Astrocyte of the cerebellum (primary cell): ENCODE data around the gene ZW10.
"Not testable (repeated sequence)": the region's sequence is repeated elsewhere in the genome, so short reads cannot be mapped to it uniquely, and the experiment has no call there.

ENCODE experiments used
- DNase-seq: peaks from one replicate; pipeline ENCODE4 v3.0.0-alpha.2; 2011; ENCODE audit warnings: low read depth
- H3K4me3 ChIP-seq: 2 replicates; pipeline ENCODE4 v1.5.1; 2011; ENCODE audit warnings: mild to moderate bottlenecking, low read depth, low read length, moderate library complexity
- in situ Hi-C: cut with HindIII; loops from 2 replicates; pipeline ENCODE4 v1.10.0; 2017; ENCODE audit warnings: low sequenced_read_pairs
- TF ChIP-seq, protein P1 (sequence below): IDR thresholded peaks from 2 replicates; pipeline ENCODE4 v1.5.1; 2012; ENCODE audit warnings: low read length, low read depth, moderate library complexity, mild to moderate bottlenecking; ENCODE audit errors: missing control alignments

The ZW10 gene

DNA sequence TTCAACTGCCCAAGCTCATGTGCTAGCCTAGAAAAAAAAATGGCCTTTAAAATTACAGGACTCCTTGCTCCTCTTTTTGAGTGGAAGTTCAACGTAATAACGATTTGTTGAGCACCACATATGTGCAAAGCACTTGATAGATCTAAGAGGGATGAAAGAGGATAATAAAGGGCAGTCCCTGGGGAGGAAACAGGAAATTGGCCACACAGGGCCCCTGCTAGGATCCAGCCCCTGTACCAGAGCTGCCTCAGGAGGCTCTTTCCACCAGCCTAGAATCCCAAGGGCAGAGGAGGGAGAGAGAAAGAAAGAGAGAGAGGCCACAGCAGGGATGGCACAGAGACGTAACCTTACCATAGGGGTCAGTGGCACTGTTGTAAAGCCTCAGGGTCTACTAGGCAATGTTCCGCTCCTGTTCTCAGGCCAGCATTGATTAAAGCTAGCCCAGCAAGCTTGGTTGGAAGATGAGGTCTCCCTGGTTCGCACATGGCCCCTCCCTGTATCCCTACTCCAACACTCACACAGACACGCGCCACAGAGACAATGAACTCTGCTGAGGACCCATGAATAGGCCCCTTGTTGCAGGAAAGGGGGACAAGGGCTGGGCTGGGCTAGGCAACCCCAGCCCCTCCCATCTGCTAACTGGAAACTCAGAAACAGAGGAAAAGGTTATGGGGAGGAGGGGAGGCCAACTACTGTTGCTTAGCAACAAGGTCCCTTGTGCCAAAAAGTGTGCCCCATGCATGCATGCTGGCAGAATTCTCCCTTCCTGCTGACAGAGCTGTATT is 67.4 kb downstream of the ZW10 start, which contains the start of gene TMPRSS5:
TMPRSS5 (minus strand) TSS at position 438 of the 785 bp plus-strand sequence; CDS start at position 354, 84 bp downstream.
- no peak for DNase-seq
- no peak within 1 kb of the TSS for H3K4me3 ChIP-seq
- TF ChIP-seq, protein P1, sequence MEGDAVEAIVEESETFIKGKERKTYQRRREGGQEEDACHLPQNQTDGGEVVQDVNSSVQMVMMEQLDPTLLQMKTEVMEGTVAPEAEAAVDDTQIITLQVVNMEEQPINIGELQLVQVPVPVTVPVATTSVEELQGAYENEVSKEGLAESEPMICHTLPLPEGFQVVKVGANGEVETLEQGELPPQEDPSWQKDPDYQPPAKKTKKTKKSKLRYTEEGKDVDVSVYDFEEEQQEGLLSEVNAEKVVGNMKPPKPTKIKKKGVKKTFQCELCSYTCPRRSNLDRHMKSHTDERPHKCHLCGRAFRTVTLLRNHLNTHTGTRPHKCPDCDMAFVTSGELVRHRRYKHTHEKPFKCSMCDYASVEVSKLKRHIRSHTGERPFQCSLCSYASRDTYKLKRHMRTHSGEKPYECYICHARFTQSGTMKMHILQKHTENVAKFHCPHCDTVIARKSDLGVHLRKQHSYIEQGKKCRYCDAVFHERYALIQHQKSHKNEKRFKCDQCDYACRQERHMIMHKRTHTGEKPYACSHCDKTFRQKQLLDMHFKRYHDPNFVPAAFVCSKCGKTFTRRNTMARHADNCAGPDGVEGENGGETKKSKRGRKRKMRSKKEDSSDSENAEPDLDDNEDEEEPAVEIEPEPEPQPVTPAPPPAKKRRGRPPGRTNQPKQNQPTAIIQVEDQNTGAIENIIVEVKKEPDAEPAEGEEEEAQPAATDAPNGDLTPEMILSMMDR, result no peak
- in situ Hi-C loops, result loop anchor here (5.0 kb wide), 1 partner anchor 99 kb away; no protein-coding TSS in a partner anchor

DNA sequence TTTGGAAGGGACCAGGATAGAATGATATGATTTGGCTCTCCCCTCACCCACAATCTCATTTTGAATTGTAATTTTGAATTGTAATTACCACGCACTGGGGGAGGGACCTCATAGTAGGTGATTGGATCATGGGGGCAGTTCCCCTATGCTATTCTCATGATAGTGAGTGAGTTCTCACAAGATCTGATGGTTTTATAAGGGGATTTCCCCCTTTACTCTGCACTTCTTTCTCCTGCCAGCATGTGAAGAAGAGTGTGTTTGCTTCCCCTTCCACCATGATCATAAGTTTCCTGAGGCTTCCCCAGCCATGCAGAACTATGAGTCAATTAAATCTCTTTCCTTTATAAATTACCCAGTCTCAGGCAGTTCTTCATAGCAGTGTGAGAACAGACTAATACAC is 69.9 kb downstream of the ZW10 start:
- H3K4me3 ChIP-seq, DNase-seq, in situ Hi-C loops: not testable (repeated sequence)

DNA sequence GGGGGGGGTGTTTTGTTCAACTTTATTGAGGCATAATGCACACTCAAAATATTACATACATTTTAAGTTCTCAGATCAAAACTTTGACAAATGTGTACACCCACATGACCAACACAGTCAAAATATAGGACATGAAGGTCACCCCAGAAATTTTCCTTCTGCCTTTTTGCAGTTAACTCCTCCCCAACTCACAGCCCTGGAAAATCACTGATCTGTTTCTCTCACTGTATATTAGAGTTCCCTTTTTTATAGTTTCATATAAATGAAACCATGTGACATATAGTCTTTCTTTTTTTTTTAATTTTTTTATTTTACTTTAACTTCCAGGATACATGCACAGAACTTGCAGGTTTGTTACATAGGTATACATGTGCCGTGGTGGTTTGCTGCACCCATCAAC is 72.0 kb downstream of the ZW10 start:
- DNase-seq, result no peak
- no peak overlapping the region for H3K4me3 ChIP-seq
- in situ Hi-C loops, result no loop called here
- TF ChIP-seq, protein P1, result no peak

DNA sequence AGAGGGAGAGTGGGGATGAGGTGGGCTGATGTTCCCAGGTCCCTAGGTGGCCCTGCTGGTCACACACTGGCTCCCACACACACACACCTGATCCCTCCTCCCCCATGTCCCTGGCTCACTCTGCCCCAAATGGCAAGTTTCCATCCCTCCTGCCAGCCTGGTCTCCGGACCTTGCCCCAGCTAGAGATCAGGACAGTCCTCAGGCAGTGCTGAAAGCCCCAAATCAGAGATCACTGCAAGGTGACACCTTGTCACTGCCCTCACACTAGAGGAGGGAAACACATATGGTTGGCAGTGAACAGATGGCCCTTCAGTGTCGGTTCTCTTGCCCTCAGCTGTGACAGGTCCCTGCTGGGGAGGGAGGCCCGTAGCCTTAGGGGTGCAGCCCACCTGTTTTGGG is 75.0 kb downstream of the ZW10 start:
- no peak for DNase-seq
- in situ Hi-C loops, result no loop called here
- TF ChIP-seq, protein P1, result no peak
- no peak overlapping the region for H3K4me3 ChIP-seq

DNA sequence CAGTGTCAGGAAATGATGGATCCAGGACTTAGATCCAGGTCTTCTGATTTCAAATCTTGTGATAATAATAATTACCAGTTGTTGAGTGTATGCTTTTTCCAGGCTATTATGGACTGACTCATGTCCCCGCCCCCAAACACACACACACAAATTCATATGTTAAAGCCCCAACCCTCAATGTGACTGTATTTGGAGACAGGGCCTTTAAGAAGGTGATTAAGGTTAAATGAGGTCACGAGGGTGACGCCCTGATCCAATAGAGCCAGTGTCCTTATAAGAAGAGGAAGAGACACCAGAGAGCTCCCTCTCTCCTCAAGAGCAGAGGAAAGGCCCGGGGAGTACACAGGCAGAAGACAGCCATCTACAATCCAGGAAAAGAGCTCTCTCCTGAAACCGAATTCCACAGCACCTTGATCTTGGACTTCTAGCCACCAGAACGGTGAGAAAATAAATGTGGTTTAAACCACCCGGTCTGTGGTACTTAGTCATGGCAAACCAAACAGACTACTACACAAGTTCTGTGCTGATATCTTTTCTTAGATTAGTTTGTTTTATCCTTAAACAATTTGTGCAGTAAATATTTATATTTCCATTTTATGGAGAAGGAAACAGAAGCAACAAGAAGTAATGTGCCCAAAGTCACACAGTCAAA is 75.6 kb downstream of the ZW10 start:
- TF ChIP-seq, protein P1, result no peak
- in situ Hi-C loops, result no loop called here
- DNase-seq, result no peak
- H3K4me3 ChIP-seq, result no peak overlapping the region

DNA sequence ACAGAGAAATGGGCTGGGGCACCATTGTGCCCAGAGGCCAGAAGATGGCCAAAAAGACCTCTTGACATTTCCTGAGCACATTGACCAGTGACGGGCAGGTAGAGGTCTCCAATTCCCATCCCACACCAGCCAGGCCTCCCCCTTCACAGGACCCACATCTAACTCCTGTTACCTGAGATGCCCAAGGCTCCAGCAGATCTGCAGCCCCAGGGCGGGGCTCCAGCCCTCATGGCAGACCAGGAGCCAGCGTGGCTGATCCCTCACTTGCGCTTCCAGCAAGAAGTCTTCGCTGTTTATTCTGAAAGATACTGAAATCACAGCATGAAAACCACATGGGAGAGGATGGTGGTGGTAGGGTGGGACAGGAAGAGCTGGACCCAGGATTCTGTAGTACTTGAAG is 76.4 kb downstream of the ZW10 start:
- in situ Hi-C loops, result no loop called here
- TF ChIP-seq, protein P1, result no peak
- no peak for DNase-seq
- H3K4me3 ChIP-seq, result no peak overlapping the region

DNA sequence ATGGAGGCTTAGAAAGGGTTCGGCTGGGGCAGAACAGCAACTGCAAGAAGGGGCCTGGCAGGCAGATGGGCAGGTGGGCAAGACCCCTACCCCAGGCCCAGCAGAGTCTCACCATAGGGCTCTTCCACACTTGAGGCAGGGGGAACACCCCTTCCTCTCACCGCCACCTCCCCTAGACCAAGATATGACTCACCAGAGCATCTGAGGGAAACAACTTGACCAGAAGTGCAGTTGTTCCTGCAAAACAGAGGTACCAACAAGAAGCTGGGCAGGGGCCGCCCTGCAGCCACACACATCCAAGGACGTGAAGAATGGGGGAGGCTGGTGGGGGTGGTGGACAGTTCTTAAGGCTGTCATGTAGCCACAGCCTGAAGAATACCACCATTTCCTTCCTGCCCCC is 78.3 kb downstream of the ZW10 start:
- TF ChIP-seq, protein P1, result no peak
- no peak overlapping the region for H3K4me3 ChIP-seq
- in situ Hi-C loops, result no loop called here
- DNase-seq, result no peak
